Activated CD8-positive, alpha-beta memory T cell treated with anti-CD3 and anti-CD28 coated beads for 36 hours (primary cell): ENCODE data around the gene SRRT. TPM values are rescaled to one million over a fixed set of nuclear protein-coding genes. Genes with fewer than 3 reads are reported as not detected.
"Not testable (repeated sequence)": the region's sequence is repeated elsewhere in the genome, so short reads cannot be mapped to it uniquely, and the experiment has no call there.

Experiments
- CTCF ChIA-PET: fragments of 350-600 bp; sonication (Branson Sonifier 250); formaldehyde crosslinking; loops from one replicate; lab custom pipeline; 2021; ENCODE audit warnings: antibody characterized with exemption; lab: Charles Lee
- POLR2A ChIA-PET: fragments of 350-600 bp; sonication (Branson Sonifier 250); formaldehyde crosslinking; loops from one replicate; lab custom pipeline; 2021; ENCODE audit warnings: antibody characterized with exemption; lab: Charles Lee
- total RNA-seq, 2 experiments: library from RNA; stranded (reverse); gene quantifications; one replicate each; pipeline ENCODE4 v1.2.3, GENCODE V29; 2021

Gene SRRT
- total RNA-seq, 2 experiments from 2014 or later = 302 to 308 TPM

DNA sequence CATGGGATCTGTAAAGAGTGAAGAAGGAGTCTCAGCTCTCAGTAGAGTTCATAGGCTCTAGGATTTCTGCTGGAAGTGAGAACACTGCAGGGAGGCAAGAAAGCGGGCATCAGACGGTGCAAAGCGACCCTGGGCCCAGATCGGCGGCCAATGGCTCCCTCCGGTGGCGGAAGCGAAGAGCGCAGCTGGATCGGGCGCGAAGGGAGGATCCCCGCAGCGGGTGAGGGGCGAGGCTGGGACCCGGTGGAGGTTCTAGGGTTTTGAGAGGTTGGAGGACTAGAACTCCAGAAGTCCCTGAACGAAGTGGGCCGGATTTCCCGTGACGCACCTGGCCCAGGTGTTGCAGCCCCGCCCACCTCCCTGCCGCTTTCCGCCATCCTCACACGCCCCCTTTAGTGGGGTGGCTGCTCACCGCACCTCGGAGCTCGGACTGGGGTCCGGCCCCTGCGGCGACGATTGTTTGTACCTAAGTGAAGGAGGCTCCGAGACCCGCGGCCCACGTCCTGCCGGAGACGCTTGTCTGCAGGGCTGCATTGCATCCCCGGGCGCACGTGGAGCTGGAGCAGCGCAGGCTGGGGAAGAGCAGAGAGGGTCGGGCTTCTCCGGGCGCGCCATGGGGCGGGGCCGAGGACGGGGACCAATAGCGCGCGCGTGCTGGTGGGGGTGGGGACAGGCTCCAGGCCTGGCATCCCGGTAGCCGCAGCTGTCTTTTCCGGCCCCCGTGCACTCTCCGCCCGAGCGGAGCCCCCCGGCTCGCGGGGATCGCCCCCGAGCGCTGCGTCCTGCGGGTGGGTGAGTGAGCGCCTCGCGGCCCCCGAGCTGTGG lies 22.6 kb upstream of the SRRT start, which contains the start of gene SLC12A9:
TSS of gene SLC12A9 (plus strand) at position 666 of the 825 bp plus-strand sequence. CDS start 1,485 bp downstream, outside the sequence.
- CTCF ChIA-PET = interaction anchor here (0.5 to 2.8 kb wide), 30 partner anchors 10 to 858 kb away, joined by 3 to 50 read pairs (median 4); partner anchors contain the start of genes EPHB4, POP7, SRRT and TRIP6
- POLR2A ChIA-PET = interaction anchor here (0.6 to 2.7 kb wide), 9 partner anchors 9 to 374 kb away, joined by 3 to 17 read pairs (median 4); partner anchors contain the start of genes POP7, SRRT, TRIP6 and UFSP1

DNA sequence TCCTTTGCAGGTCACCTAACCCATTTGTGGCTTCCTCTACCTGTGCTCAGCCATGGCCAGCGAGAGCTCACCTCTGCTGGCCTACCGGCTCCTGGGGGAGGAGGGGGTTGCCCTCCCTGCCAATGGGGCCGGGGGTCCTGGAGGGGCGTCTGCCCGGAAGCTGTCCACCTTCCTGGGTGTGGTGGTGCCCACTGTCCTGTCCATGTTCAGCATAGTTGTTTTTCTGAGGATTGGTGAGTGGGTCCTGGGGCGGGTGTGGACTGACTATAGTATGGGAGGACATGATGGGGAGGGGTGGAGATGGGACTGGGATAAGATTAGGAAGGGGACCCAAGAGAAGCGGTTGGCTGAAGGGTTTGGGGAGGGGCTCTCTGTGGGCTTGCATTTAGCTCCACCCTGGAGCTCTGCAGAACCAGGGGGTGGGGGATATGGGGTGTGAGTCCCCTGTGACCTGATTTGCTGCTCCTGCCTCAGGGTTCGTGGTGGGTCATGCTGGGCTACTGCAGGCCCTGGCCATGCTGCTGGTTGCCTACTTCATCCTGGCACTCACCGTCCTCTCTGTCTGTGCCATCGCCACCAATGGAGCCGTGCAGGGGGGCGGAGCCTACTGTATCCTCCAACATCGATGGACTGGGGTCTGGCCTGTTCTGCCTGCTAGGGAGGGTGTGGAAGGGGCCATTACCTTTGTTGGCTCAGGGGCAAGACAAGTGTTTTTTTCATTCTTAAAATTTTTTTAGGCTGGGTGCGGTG lies 20.6 kb upstream of the SRRT start:
- CTCF ChIA-PET = interaction anchor here (0.6 to 1.5 kb wide), 4 partner anchors 13 to 1984 kb away, joined by 3 read pairs; partner anchors contain the start of gene TRIP6
- POLR2A ChIA-PET = interaction anchor here (2.7 kb wide), 1 partner anchor 21 kb away, joined by 17 read pairs; the partner anchor contains the start of gene SRRT

DNA sequence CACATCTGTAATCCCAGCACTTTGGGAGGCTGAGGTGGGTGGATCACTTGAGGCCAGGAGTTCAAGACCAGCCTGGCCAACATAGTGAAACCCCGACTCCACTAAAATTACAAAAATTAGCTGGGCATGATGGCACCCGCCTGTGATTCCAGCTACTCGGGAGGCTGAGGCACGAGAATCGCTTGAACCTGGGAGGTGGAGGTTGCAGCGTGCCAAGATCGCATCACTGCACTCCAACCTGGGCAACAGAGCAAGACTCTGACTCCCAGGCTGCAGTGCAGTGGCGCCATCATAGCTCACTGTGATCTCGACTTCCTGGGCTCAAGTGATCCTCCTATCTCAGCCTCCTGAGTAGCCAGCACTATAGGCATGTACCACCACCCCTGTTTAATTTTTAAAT lies 20.0 kb upstream of the SRRT start:
- POLR2A ChIA-PET = not testable (repeated sequence)
- CTCF ChIA-PET = interaction anchor here (1.5 kb wide), 1 partner anchor 12 kb away, joined by 3 read pairs; the partner anchor contains the start of gene TRIP6

DNA sequence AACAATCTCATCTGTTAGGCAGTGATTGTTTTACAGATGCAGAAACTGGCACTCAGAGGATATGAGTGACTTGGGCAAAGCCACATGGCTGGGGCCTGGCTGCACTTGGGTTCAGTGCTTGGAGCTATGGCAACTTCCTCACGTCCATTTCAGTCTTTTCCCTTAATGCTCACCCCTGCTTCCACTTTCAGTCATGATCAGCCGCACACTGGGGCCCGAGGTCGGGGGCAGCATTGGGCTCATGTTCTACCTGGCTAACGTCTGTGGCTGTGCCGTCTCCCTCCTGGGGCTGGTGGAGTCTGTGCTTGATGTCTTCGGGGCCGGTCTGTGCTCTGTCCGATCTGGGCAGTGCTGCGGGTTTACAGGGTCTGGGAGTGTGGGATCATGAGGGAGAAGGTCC lies 19.4 kb upstream of the SRRT start:
- ChIA-PET CTCF (no interaction called here), POLR2A (no interaction called here)

DNA sequence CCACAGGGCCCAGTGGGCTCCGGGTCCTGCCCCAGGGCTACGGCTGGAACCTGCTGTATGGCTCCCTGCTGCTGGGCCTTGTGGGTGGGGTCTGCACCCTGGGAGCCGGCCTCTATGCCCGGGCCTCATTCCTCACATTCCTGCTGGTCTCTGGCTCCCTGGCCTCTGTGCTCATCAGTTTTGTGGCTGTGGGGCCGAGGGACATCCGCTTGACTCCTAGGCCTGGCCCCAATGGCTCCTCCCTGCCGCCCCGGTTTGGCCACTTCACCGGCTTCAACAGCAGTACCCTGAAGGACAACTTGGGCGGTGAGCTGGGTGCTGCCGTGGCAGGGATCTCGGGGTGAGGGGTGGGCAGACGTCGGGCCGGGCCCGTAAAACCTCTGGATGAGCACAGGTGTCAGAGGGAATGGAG lies 18.0 kb upstream of the SRRT start:
- ChIA-PET POLR2A (no interaction called here), CTCF (interaction anchor here (1.5 kb wide), 1 partner anchor 18 kb away, joined by 3 read pairs; the partner anchor contains the start of gene SRRT)

DNA sequence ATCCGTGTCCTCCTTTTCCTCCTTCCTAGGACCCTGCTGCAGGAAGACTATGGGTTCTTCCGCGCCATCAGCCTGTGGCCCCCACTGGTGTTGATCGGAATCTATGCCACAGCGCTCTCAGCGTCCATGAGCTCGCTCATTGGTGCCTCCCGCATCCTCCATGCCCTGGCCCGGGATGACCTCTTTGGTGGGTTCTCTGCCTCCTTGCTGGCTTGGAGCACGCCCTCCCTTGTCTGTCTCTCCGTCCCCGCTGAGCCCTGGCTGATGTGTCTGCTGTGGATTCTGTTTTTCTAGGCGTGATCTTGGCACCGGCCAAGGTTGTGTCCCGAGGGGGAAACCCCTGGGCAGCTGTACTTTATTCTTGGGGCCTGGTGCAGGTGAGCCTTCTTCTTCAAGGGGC lies 15.0 kb upstream of the SRRT start:
- POLR2A ChIA-PET = no interaction called here
- CTCF ChIA-PET = no interaction called here

DNA sequence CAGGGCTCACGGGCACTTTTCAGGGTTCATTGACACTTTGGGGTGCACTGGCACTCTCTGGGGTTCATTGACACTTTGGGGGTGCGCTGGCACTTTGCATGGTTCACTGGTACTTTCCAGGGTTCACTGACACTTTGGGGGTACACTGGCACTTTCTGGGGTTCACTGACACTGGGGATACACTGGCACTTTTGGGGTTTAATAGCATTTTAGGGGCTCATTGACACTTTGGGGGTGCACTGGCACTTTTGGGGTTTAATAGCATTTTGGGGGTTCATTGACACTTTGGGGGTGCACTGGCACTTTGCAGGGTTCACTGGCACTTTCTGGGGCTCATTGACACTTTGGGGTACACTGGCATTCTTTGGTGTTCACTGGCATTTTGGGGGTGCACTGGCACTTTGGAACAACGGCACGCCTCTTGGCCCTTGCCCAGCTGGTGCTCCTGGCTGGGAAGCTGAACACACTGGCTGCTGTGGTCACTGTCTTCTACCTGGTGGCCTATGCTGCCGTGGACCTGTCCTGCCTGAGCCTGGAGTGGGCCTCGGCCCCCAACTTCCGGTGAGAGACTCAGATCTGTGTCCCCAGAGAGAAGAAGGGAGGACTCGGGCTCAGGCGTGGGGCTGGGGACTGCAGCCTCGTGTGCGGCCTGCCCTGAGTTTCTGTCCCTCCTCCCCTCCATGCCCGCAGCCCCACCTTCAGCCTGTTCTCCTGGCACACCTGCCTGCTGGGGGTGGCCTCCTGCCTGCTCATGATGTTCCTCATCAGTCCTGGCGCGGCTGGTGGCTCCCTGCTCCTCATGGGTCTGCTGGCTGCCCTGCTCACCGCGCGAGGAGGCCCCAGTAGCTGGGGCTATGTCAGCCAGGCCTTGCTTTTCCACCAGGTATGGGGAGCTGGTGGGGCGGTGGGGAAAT lies 13.9 kb upstream of the SRRT start:
- ChIA-PET CTCF (interaction anchor here (1.2 kb wide), 1 partner anchor 8 kb away, joined by 3 read pairs; the partner anchor contains the start of gene SLC12A9), POLR2A (interaction anchor here (0.8 kb wide), 1 partner anchor 9 kb away, joined by 3 read pairs; the partner anchor contains the start of gene SLC12A9)

DNA sequence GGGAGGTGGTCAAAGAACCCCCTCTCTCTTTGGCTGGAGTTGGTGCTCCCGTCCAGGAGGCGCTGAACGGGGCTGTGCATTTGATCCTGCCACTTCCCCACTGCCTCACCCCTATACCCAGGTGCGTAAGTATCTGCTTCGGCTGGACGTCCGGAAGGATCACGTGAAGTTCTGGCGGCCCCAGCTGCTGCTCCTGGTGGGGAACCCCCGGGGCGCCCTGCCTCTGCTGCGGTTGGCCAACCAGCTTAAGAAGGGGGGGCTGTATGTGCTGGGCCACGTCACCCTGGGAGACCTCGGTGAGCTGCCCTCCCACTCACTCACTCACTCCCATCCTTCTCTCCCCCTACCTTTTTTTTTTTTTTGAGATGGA lies 13.3 kb upstream of the SRRT start:
- CTCF ChIA-PET = interaction anchor here (1.2 kb wide), 1 partner anchor 9 kb away, joined by 3 read pairs; the partner anchor contains the start of gene SLC12A9
- POLR2A ChIA-PET = interaction anchor here (0.8 kb wide), 1 partner anchor 10 kb away, joined by 3 read pairs; the partner anchor contains the start of gene SLC12A9

DNA sequence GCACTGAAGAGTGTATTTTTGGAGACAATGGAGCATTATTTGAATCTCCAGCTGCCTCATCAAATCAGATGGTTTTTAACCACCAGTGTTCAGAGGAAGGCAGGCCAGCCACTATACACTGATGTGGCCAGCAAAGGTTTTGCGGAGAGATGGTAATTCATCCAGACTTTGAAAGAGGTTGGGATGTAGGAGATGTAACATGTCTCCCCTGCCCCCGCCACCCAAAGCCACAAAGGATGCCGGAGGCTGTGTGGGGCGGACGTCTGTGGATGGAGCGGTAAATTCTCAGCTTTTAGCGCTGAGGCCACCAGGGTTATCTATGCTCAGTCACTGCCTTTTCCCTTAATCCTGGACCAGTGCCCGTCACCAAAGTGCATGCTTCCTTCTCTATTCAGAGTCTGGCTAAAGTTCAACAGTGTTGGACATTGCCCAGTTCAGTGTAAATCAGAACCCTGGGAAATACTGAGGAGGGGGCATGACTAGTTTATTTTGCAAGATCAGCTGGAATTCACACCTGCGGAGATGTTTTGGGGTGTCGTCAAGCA lies 11.4 kb upstream of the SRRT start:
- CTCF ChIA-PET = no interaction called here
- POLR2A ChIA-PET = no interaction called here

DNA sequence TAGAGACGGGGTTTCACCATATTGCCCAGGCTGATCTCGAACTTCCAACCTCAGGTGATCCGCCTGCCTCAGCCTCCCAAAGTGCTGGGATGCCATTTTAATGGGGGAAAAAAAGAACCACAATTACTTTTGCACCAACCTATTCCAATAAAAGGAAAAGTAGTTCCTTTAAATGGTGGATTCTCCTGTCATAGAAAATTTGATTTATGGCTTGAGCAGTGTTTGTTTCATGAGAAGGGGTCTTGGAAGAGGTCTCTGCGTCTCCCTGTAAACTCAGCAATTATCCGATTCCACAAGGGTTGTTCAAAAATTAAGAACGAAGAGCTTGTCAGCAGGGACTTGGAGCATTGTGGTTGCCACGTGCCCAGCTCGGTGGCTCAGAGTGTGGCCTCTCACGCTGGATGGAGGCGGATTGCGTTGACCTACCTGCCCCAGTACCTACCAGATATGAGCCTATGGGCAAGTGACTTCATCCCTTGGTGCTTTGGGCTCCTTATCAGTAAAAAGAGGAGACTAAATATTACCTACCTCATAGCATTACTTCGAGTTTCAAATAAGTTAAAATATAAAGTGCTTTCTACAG lies 10.5 kb upstream of the SRRT start:
- ChIA-PET POLR2A (no interaction called here), CTCF (no interaction called here)

DNA sequence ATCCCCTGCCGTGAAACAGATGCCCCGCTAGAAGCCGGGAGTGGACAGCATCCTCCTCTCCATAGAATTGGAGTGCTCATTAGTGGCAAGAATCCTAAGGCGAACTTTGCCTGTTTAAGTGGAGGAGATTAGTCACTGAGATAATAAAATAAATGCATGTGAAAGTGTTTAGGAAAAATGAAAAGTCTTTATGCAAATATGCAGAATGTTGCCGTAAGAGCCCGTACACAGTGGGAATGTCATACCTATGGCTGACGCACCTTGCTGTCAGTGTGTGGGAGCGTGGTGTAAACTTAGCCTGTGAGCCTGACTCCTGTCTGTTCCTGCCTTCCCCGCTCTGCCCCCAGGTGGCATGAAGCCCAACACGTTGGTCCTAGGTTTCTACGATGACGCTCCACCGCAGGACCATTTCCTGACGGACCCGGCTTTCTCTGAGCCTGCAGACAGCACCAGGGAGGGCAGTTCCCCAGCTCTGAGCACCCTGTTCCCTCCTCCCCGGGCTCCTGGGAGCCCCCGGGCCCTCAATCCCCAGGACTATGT lies 9.5 kb upstream of the SRRT start:
- ChIA-PET CTCF (no interaction called here), POLR2A (no interaction called here)

DNA sequence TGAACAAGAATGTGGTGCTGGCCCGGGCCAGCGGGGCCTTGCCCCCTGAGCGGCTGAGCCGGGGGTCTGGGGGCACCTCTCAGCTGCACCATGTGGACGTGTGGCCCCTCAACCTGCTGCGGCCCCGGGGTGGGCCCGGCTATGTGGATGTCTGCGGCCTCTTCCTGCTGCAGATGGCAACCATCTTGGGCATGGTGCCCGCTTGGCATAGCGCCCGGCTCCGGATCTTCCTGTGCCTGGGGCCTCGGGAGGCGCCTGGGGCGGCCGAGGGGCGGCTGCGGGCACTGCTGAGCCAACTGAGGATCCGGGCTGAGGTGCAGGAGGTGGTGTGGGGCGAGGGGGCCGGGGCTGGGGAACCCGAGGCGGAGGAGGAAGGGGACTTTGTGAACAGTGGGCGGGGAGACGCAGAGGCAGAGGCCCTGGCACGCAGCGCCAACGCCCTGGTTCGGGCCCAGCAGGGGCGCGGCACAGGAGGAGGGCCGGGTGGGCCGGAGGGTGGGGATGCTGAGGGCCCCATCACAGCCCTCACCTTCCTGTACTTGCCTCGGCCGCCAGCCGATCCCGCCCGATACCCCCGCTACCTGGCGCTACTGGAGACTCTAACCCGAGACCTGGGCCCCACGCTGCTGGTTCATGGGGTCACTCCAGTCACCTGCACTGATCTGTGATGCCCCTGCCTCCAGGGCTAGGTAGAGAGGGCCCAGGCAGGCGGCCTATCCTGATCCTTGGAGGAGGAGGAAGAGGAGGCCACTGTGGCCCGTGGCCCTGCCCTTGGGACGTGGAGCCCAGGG lies 8.8 kb upstream of the SRRT start:
- ChIA-PET POLR2A (interaction anchor here (0.6 to 1.1 kb wide), 3 partner anchors 9 to 451 kb away, joined by 3 to 8 read pairs (median 6); partner anchors contain the start of genes SLC12A9 and SRRT), CTCF (interaction anchor here (1.0 kb wide), 1 partner anchor 14 kb away, joined by 5 read pairs; the partner anchor contains the start of gene SLC12A9)

DNA sequence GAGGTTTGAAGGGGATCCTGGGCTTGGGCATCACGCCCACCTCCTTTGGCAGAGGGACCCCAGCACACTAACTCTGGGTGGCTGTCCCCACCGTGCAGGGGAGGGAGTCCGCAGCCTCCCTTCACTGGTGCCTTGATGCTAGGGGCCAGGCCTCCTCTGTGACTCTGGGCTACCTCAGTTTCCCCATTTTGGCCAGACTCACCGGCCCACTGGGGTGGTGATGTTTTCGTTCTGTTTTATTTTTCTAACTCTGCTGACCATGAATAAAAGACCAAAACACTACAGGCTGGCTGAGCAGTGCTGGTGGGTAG lies 8.2 kb upstream of the SRRT start:
- POLR2A ChIA-PET = interaction anchor here (0.6 to 1.1 kb wide), 3 partner anchors 8 to 452 kb away, joined by 3 to 8 read pairs (median 6); partner anchors contain the start of genes SLC12A9 and SRRT
- CTCF ChIA-PET = interaction anchor here (1.0 to 1.2 kb wide), 2 partner anchors 13 to 14 kb away, joined by 3 to 5 read pairs; partner anchors contain the start of gene SLC12A9

DNA sequence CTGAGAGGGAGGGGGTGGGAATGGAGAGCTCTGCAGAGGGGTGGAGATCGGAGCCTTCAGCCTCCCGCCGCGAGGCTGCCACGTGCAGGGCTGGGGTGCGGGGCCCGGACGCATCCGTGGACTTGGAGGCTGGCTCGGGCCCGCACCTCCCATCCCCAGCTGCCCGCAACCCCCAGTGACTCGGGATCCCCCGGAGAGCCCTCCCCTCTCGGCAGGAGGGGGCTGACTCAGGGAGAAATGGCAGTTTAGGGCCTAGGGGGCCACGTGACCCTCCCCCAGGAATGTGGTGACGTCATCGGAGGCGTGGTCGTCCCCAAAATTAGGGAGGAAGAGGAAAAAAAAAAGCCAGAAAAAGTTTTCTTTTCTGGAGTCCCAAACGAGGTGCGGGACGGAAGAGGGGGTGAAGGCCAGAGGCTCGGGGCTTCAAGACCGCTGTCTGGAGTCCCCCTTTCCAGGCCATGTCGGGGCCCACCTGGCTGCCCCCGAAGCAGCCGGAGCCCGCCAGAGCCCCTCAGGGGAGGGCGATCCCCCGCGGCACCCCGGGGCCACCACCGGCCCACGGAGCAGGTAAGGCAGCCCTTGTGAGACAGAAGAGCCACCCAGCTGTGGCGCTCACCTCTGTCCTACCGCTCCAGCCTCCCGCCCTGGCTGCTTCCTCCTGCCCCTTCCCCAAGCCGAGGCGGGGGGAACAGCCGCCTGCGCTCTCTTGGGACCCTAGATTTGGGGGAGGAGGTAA lies 7.7 kb upstream of the SRRT start, which contains the start of gene TRIP6:
TSS of gene TRIP6 (plus strand) at position 348 of the 736 bp plus-strand sequence. CDS start at position 459, 111 bp downstream.
- POLR2A ChIA-PET = interaction anchor here (0.6 to 1.1 kb wide), 3 partner anchors 8 to 452 kb away, joined by 3 to 8 read pairs (median 6); partner anchors contain the start of genes SLC12A9 and SRRT
- CTCF ChIA-PET = interaction anchor here (1.0 to 1.2 kb wide), 2 partner anchors 13 to 15 kb away, joined by 3 to 5 read pairs; partner anchors contain the start of gene SLC12A9

DNA sequence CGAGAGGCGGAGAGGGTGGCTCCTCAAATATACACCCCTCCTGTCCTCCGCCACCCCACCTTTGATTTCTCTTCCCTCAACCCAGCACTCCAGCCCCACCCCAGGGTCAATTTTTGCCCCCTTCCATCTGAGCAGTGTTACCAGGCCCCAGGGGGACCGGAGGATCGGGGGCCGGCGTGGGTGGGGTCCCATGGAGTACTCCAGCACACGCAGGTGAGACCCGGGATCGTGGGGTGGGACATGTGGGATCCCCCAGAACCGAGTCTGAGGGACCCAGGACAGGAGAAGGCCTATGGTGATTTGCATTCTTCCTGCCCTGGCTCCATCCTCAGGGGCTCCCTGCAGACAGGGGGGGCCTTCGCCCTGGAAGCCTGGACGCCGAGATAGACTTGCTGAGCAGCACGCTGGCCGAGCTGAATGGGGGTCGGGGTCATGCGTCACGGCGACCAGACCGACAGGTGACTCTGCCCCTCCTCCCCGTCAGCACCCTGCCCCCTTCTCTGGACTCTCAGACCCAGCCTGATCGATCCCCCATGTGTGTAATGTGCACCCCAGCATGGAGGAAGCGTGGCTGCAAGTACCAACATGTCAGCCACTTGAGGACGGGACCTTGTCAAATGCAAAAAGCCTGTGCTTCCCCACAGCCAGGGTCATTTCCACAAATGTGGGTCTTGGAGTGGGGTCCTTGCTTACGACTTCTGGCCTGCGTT lies 7.0 kb upstream of the SRRT start:
- CTCF ChIA-PET = interaction anchor here (1.2 kb wide), 1 partner anchor 14 kb away, joined by 3 read pairs; no protein-coding TSS in a partner anchor
- POLR2A ChIA-PET = no interaction called here
